ENCODE results near the gene PGRMC2.

DNA sequence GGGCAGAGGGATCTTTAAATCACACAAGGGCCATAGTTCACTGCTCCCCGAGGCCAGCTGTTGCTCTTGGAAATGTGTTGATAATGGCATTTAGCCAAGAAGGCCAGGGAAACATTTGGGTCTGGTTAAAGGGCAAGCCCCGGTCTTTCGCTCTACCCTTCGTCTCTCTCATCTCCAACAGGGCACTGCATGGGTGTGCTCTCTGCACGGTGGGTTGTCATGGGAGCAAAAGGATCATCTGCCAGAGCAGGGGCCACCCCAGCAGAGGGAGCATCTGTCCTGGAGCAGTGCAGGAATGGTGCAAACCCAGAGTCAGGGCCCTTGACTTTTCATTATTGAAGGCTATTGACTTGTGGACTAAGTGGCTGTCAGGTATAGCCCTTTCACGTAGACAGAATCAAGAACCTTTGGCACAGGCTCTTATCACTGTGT lies 22.7 kb upstream of the PGRMC2 start:
- TF ChIP-seq EZH2 (IDR thresholded peaks at IDR 0.05; ENCODE audit: borderline replicate concordance) (no peak), EZH2phosphoT487 (IDR thresholded peaks at IDR 0.05; ENCODE audit: low read depth, severe bottlenecking, unreplicated experiment) (no peak)
- TF ChIP-seq, protein P1, sequence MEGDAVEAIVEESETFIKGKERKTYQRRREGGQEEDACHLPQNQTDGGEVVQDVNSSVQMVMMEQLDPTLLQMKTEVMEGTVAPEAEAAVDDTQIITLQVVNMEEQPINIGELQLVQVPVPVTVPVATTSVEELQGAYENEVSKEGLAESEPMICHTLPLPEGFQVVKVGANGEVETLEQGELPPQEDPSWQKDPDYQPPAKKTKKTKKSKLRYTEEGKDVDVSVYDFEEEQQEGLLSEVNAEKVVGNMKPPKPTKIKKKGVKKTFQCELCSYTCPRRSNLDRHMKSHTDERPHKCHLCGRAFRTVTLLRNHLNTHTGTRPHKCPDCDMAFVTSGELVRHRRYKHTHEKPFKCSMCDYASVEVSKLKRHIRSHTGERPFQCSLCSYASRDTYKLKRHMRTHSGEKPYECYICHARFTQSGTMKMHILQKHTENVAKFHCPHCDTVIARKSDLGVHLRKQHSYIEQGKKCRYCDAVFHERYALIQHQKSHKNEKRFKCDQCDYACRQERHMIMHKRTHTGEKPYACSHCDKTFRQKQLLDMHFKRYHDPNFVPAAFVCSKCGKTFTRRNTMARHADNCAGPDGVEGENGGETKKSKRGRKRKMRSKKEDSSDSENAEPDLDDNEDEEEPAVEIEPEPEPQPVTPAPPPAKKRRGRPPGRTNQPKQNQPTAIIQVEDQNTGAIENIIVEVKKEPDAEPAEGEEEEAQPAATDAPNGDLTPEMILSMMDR (IDR thresholded peaks at IDR 0.05; ENCODE audit: poor library complexity) = peak; percentile 19
